GM20431 (cell line): ENCODE measurements around the gene TBC1D32.
"Not testable (repeated sequence)": the region's sequence is repeated elsewhere in the genome, so short reads cannot be mapped to it uniquely, and the experiment has no call there.

Source experiments
- in situ Hi-C: fragments of 300-500 bp; cut with MseI, MboI; formaldehyde crosslinking; loops from one replicate; pipeline ENCODE4 v1.15.0; 2020; ENCODE audit warnings: low sequenced_read_pairs; ENCODE audit not compliant: unreplicated experiment

TBC1D32 gene, protein sequence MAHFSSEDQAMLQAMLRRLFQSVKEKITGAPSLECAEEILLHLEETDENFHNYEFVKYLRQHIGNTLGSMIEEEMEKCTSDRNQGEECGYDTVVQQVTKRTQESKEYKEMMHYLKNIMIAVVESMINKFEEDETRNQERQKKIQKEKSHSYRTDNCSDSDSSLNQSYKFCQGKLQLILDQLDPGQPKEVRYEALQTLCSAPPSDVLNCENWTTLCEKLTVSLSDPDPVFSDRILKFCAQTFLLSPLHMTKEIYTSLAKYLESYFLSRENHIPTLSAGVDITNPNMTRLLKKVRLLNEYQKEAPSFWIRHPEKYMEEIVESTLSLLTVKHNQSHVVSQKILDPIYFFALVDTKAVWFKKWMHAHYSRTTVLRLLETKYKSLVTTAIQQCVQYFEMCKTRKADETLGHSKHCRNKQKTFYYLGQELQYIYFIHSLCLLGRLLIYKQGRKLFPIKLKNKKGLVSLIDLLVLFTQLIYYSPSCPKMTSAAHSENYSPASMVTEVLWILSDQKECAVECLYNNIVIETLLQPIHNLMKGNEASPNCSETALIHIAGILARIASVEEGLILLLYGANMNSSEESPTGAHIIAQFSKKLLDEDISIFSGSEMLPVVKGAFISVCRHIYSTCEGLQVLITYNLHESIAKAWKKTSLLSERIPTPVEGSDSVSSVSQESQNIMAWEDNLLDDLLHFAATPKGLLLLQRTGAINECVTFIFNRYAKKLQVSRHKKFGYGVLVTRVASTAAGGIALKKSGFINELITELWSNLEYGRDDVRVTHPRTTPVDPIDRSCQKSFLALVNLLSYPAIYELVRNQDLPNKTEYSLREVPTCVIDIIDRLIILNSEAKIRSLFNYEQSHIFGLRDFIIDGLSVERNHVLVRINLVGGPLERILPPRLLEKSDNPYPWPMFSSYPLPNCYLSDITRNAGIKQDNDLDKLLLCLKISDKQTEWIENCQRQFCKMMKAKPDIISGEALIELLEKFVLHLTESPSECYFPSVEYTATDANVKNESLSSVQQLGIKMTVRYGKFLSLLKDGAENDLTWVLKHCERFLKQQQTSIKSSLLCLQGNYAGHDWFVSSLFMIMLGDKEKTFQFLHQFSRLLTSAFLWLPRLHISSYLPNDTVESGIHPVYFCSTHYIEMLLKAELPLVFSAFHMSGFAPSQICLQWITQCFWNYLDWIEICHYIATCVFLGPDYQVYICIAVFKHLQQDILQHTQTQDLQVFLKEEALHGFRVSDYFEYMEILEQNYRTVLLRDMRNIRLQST

DNA sequence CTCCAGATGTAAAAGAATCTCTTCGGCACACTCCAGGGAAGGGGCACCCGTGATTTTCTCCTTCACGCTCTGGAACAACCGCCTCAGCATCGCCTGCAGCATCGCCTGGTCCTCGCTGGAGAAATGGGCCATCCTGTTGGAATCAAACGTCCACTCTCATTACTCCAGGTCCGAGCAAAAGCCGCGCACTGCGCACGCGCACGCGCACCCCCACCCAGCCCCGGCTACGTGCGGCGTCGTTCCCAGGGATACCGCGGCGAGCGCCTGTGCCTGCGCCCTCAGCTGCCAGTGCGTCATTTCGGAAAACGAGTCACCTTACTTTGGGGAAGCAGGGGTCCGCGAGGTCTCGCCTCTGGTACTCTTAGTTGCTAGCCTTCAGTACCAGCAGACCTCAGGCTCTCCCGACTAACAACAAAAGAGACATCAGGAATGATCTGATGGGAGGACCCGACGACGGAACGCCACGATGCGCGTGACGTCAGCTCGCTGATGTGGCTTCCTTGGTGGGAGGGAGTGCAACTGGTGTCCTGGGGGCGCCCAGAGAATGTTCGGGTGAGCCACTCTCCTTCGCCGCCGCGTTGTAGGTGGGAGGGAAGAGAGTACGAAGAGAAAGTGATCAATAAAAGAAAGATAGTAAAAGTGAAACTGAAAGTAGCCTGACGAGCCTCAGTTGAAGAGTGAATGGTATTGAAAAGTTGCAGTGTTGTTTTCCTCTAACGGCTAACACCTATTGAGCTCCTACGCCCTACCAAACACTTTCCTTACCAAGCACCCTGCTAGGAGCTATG, at the start of gene TBC1D32:
TSS of gene TBC1D32 (minus strand) at position 182 of the 788 bp plus-strand sequence. CDS start at position 132, 50 bp downstream.
- in situ Hi-C loops, result no loop called here

DNA sequence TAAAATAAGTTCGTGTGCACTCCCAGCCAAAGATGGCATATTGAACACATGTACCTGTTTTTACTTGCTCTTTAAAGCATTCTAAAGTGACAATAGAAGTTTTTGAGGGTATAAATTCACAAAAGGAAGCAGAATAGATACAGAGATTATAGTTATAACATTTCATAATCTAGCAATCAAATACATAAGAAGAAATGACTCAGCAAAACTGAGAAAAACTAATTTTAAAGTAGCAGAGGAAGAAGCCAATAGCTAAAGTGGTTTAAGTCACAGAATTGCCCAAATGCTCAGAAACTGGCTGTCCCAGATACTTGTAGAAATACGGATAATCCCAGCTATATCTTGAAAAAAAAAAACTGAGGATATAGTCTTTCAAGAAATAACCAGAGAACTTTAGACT, 49.2 kb upstream of the TBC1D32 start:
- in situ Hi-C loops, result no loop called here

DNA sequence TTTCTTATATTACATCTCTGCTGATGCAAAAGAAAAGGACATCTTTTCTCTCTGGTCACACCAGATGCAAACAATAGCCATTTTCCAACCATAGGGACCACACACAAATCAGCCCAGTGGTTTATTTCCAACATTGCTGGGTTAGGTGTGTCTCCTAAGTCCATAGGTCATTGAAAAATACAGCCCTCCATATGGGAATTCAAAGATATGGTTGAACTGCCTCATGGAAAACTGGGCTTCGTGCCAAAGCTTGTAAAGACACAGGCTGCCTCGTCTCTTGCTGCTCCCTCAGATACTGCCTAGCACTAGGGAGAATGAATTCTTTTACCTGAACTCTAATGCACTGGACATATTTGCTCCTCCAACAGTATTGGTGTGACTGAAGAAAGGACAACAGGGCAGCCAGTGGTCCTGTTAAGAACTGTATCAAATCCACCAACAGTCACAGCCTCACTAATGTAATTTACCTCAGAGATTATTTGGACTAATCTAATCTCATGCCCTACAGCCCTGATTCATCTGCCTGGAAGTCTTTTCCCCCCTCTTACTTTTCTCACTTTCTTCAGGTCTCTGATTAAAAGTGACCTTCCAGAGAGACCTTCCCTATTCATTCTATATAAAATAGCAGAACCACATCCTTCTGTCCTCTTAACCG, 48.3 kb upstream of the TBC1D32 start:
- in situ Hi-C loops, result no loop called here

DNA sequence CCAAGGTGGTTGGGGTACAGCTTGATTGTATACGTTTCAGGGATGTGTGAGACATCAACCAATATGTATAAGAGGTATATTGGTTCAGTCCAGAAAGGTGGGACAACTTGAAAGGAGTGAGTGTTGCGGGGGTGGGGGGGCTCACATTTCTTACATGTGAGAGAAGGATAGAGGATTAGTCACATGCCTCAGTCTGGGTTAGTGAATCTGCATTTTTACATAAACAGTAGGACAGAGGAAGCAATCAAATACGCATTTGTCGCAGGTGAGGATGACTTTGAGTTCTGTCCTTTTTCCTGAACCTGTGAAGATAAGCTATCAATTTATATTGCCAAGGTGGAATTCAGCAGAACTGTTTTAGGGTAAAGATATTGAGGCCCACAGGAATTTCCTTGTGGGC, 42.1 kb upstream of the TBC1D32 start:
- in situ Hi-C loops, result no loop called here

DNA sequence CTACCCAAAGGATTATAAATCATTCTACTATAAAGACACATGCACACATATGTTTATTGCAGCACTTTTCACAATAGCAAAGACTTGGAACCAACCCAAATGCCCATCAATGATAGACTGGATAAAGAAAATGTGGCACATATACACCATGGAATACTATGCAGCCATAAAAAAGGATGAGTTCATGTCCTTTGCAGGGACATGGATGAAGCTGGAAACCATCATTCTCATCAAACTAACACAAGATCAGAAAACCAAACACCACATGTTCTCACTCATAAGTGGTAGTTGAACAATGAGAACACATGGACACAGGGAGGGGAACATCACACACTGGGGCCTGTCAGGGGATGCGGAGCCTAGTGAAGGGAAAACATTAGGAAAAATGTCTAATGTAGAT, 39.9 kb upstream of the TBC1D32 start:
- in situ Hi-C loops, result not testable (repeated sequence)

DNA sequence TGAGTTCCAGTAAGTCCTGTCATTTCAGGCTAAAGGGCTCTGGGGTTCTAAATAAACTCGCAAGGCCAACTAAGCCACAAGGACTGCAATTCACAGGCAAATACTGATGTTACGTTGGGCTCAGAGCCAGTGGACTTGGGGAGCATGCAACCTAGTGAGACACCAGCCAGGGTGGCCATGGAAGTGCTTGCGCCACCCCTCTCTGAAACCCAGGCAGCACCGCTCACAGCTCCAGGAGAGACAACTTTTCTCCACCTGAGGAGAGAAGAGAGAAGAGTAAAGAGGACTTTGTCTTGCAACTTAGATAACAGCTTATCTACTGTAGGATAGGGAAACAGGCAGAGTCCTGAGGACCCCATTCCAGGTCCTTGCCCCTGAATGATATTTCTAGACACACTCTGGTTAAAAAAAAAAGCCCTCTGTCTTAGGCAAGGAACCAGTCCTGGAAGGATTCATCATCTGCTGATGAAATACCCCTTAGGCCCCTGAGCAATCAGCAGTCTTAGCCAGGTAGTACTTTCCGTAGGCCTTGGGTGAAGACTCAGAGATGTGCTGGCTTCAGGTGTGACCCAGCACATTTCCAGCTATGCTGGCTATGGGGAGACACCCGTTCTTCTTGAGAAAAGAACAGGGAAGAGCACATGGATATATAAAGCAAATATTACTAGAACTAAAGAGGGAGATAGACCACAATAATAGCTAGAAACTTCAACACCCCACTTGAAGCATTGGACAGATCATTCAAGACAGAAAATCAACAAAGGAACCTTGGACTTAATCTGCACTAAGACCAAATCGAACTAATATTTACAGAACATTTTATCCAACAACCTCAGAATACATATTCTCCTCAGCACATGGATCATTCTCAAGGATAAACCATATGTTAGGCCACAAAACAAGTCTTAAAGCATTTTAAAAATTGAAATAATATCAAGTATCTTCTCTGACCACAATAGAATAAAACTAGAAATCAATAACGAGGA, 31.5 kb upstream of the TBC1D32 start:
- in situ Hi-C loops, result no loop called here

DNA sequence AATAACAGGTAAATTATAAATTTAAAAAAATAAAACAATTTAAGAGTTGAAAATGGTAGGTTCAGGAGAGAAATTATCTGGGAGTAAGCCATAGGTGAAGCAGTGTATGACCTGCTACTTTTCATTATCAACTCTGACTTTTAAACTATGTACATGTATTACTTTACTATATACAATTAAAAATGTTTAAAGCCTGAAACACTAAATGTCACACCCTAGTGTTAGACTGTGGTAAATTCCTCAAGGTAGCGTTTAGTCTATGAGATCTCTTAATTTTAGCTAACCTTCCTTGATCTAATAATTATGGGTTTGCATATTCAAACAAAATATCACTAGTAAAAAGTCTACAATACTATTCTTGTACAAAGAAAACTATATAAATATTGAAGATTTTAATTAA, 22.3 kb upstream of the TBC1D32 start:
- in situ Hi-C loops, result no loop called here

DNA sequence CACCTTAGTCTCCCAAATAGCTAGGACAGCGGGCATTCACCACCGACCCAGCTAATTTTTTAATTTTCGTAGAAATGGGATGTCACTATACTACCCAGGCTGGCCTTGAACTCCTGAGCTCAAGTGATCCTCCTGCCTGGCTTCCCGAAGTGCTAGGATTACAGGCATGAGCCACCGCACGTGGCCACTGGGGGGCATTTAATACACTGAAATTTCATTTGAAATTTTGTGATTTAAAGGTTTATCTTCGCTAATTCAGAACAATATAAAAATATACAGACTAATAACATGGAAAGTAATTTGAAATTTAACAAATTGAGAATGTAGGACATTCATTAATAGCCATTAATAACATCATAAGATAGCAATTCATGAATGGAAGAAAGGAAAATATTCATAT, 20.5 kb upstream of the TBC1D32 start:
- in situ Hi-C loops, result no loop called here

DNA sequence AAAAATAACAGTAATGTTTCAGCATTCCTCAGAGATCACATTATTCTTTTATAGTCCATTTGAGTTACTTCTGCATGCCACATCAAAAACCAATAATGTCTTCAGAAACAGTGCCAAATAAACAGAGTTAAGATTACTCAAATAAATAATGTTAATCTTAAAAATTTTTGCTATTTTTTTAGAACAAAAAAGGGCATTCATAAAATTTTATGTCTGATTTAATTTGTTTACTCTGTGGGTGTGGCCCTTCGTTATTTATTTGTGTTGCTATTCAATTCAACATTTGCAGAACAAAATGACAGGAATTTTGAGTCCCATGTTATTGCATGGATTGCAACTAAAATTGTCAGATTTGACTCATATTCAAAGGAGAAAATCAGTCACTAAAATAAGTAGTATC, 18.7 kb upstream of the TBC1D32 start:
- in situ Hi-C loops, result no loop called here

DNA sequence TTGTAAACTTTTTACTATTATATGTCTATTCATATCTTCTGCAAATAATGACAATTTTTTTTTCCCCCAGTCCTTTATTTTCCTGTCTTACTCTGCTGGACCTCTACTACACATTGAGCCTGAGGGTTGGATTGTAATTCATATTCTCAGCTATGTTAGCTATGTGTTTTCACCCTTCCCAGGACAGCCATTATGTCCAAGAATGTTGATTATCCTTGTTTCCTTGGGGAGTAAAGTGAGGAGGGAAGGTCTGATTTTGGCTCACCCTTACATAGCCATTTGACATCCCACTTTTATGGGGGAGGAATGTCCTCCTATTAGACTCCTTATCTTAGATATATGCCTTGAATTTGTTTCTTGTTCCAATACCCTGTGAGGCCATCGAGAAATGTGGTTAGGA, 17.6 kb upstream of the TBC1D32 start:
- in situ Hi-C loops, result no loop called here

DNA sequence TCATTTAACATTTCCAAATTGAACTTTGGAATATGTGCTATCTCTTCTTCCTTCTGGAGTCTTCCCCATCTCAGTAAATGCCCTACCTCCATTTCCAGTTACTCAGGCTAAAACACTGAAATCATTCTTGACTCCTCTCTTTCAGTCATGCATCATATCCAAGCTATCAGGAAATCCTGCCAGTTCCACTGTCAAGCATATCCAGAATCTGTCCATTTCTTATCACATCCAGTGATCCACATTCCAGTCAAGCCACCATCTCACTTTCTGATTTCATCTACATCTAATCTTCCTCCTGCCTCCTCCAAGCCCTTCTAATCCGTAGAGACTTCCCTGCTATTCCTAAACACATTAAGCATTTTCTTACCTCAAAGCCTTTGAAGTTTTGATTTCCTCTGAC, 15.3 kb upstream of the TBC1D32 start:
- in situ Hi-C loops, result no loop called here

DNA sequence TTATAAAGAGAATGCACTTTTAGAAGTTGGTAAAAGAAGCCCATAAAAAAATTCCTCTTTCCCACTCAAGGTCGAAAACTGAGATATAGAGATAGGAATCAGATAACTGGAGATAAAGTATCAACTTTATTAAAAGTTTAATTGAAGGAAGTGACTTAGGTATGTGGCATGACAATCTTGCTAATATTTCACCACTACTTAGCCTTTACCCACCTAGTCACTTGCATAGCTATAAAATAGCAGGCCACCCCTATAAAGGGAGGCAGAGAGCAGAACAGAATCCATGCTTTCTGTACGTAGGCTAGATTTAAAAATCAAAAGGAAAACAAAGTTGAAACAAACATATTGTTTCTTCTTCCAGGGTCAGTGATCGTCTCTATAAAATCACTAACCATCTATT, 13.2 kb upstream of the TBC1D32 start:
- in situ Hi-C loops, result no loop called here

DNA sequence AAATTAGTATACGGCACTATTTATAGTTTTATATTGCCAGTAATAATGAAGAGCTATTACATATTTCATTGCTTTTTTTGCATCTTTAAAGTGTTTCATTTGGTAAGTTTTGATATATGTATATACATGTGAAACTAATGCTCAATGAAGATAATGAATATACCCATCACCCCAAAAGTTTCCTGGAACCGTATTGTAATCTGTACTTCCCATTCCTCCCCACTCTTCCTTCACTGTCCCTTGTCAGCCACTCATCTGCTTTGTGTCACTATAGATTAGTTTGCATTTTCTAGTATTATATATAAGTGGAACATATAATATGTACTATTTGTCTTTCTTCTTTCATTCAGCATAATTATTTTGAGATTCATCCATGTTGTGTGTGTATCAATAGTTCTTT, 10.3 kb upstream of the TBC1D32 start:
- in situ Hi-C loops, result no loop called here

DNA sequence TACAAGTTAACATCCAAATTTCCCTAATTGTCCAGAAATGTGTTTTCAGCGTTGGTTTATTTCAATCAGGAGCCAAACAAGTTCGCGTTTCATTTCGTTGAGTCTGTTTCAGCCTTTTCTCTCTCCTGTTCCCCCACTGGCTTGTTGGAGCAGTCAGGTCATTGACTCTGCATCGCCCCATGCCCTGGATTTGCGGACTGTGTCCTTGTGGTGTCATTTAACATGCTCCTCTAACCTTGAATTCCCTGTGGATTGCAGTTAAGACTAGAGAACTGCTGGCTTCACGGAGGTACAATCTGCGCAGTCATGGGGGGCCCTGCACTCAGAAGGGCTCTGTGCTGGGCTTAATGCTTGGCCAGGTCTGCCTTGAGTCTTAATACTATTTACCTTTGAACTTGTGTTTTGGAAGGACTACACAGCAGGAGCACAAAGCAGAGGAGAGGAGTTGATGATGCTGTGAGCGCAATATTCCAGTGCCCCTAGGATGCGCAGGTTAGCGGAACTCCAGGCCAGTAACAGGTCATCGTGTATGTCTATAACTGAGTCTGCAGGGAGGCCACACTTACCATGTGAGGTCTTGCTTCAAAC, 5.5 kb upstream of the TBC1D32 start:
- in situ Hi-C loops, result no loop called here

DNA sequence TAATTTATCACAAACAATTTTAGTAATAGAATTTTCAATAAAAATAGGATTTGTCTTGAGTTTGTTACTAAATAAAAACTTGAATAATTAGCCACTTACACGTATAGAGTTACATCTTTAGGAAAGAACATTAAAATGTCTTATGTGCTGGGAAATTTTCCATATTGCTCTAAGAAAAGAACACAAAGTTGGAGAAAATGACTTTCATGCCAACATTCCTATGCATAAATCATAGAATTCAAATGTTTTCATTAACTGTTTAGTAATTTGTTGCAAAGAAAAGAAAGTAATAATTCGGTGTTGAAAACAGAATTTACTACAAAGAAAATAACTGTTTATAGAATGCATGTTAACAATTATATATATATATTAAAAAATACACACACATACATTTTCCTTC, 4.7 kb upstream of the TBC1D32 start:
- in situ Hi-C loops, result no loop called here

DNA sequence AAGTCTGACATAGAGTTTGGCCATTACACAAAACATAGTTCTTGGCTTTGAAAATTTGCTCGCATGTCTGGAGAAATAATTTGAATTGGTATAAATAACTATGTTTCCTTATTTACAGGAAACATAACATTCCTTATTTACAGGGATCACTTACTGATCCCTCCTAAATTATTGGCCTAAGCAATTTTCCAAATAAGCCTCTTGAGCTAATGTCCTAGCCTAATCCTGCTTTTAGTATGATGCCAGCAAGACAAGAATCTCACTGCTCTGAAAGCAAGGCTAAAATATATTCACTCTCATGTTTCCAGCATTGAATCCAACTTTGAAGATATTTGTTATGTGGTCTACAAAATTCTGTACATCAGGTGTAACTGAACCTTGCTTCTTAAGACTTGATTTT, 4.1 kb upstream of the TBC1D32 start:
- in situ Hi-C loops, result no loop called here

DNA sequence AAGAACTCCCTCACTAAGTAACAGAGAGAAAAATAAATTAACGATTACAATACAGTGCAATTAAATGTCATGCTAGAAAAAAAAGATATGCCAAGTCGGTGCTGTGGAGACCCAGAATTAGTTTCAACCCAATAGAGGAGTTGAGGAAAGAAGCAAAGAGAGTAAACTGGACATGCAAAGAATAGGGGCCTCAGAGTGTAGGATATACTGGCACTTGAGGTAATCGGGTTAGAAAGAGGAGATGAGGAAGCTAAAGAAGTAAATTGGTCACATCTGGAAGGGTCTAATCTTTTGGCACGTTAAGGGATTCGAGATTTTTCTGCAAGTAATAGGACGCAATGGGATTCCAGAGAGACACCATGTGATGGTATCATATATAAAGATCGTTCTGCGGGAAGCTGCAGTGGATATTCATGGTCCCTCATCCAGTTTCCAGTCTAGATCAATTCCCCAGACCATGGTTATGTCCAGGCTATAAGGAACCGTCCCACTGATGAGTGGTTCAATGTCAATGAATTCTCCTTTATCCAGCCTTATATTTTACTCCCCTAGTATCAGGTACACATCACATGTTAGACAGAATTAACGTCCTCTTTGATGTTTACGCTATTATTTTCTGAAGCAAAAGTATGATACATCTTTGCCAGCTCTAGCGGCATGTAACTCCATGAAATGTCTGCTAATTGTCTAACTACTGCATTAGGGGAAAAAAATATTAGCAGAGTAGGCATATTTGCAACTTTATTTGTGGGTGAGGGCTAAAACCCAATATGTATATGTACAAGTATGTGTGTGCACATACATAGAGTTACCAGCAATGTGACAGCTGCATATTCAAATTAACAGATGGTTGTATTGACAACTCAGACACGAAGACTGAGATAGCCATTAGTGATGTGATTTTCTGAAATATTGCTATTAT, 1.1 kb upstream of the TBC1D32 start:
- in situ Hi-C loops, result no loop called here
